Naive thymus-derived CD8-positive, alpha-beta T cell (primary cell): Measurements from ENCODE around the gene GATA3. TPM values are rescaled to one million over a fixed set of nuclear protein-coding genes. Genes with fewer than 3 reads are reported as not detected.

ENCODE experiments used
- ATAC-seq, 2 donors: fragments of 150-1000 bp; cut with Tn5 transposase in 1 of 2; sonication (Bioruptor Pico), chemical (Tn5 transposase) in 1 of 2; 1 replicate in 1 of 2; 2 replicates in 1 of 2; pipeline ENCODE4 v1.10.0; 2021; ENCODE audit warnings: mild to moderate bottlenecking in 2 of 2, moderate library complexity in 2 of 2
- POLR2A ChIA-PET: fragments of 350-600 bp; sonication (Branson Sonifier 250); formaldehyde crosslinking; loops from one replicate; lab custom pipeline; 2021; ENCODE audit warnings: antibody characterized with exemption; lab: Charles Lee
- DNase-seq, 10 donors: peaks; one replicate each; pipeline versions ENCODE4 v3.0.0 to v3.0.0-alpha.2; 2020 to 2022
- H3K27ac Mint-ChIP-seq, 10 donors: one replicate each; pipeline ENCODE4 v1.8.0; 2020 to 2022; ENCODE audit warnings: mild to moderate bottlenecking in 10 of 10, mixed read lengths in 10 of 10, moderate library complexity in 4 of 10, inconsistent platforms in 1 of 10
- H3K27me3 Mint-ChIP-seq, 5 donors: one replicate each; pipeline ENCODE4 v1.8.0; 2021 to 2022; ENCODE audit warnings: mixed read lengths in 5 of 5
- H3K36me3 Mint-ChIP-seq, 3 donors: one replicate each; pipeline ENCODE4 v1.8.0; 2020 to 2022; ENCODE audit warnings: mixed read lengths in 3 of 3, mild to moderate bottlenecking in 2 of 3, inconsistent platforms in 1 of 3
- H3K4me1 Mint-ChIP-seq, 4 donors: one replicate each; pipeline ENCODE4 v1.8.0; 2021 to 2022; ENCODE audit warnings: mixed read lengths in 4 of 4
- H3K4me3 Mint-ChIP-seq, 10 donors: one replicate each; pipeline ENCODE4 v1.8.0; 2020 to 2022; ENCODE audit warnings: mild to moderate bottlenecking in 10 of 10, mixed read lengths in 10 of 10, moderate library complexity in 6 of 10, inconsistent platforms in 1 of 10
- H3K9me3 Mint-ChIP-seq, 9 donors: one replicate each; pipeline ENCODE4 v1.8.0; 2020 to 2022; ENCODE audit warnings: mixed read lengths in 9 of 9, mild to moderate bottlenecking in 3 of 9, inconsistent platforms in 1 of 9, moderate library complexity in 1 of 9
- polyA plus RNA-seq, 3 donors: library from polyadenylated mRNA; unstranded; fragments of 300-500 nt; fragmentation: Illumina TruSeq; gene quantifications; one replicate each; pipeline ENCODE4 v1.2.3, GENCODE V29; 2021
- total RNA-seq, 8 experiments: library from RNA in 2 of 8; stranded (reverse) in 2 of 8; gene quantifications; one replicate each; pipeline ENCODE4 v1.2.3 and lab custom pipeline; 2021 to 2026

Gene GATA3
- total and polyA plus RNA-seq, 5 experiments from 2014 or later: 20.5 to 27.7 (median 23.9) TPM

GRCh38 chr10:8088504-8088903, 34.0 kb downstream of the GATA3 start:
- Mint-ChIP-seq H3K9me3 (no peaks in the 10 kb centered on the region), H3K36me3 (peaks cover 0 to 2% (median 0%) of the 10 kb centered on the region in 3 donors), H3K4me1 (peaks cover 2 to 23% (median 14%) of the 10 kb centered on the region in 4 donors), H3K27me3 (no peaks in the 10 kb centered on the region), H3K4me3 (peak overlapping the region in 5 of 10 donors; percentile 32 to 53 (median 42)), H3K27ac (peak overlapping the region in 5 of 10 donors; percentile 31 to 83 (median 52))
- POLR2A ChIA-PET: no interaction called here
- ATAC-seq (peak; percentile 97 to 99), DNase-seq (peak in 8 of 10 donors; percentile 11 to 67 (median 40))

DNA sequence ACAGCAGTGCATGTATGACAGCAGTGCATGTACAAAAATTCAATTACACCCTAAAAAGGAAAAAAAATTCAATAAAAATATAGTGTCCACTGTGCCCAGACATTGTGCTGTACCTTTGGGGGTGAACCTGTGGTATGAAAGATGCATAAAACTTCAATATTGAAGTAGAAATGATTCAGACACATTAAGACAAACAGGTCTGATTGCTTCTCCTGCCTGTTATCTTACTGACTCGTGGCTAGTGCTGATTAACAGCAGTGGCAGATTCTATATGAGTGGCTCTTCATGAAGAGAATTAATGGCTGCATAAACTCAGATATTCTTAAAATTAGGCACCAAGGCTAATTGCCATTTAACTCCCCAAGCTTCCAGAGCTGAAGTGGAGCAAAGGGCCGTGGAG, 37.9 kb downstream of the GATA3 start:
- ATAC-seq (no peak), DNase-seq (no peak)
- Mint-ChIP-seq H3K27me3 (no peaks in the 10 kb centered on the region), H3K9me3 (peaks cover 0 to 8% (median 0%) of the 10 kb centered on the region in 9 donors), H3K4me1 (peaks cover 5 to 21% (median 13%) of the 10 kb centered on the region in 4 donors), H3K4me3 (no peak overlapping the region), H3K36me3 (peaks cover 0 to 1% (median 0%) of the 10 kb centered on the region in 3 donors), H3K27ac (no peak overlapping the region)
- POLR2A ChIA-PET: no interaction called here

DNA sequence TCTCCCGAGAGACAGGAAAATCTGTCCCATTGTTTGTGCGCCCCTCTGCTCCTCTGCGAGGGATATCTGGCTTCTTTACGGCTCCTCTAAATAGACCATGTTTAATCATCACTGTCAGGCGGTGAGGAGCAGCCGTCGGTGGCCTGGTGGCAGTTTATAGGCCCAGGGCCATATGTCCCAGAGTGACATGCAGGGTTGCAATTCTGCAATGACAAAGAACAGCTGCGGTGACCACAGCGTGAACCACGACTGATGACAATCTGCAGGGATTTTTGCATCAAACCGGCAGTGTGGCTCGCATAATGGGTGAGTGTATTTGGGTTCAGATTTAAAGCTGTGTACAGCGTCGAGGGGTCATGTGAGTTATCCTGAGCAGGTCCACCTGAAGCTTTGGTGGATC, 41.5 kb downstream of the GATA3 start:
- Mint-ChIP-seq H3K4me3 (no peak overlapping the region), H3K27me3 (no peaks in the 10 kb centered on the region), H3K4me1 (peaks cover 0 to 7% (median 1%) of the 10 kb centered on the region in 4 donors), H3K9me3 (peaks cover 0 to 8% (median 0%) of the 10 kb centered on the region in 9 donors), H3K36me3 (peaks cover 0 to 4% (median 1%) of the 10 kb centered on the region in 3 donors), H3K27ac (no peak overlapping the region)
- no peak for DNase-seq
- POLR2A ChIA-PET: no interaction called here
- ATAC-seq: no peak

DNA sequence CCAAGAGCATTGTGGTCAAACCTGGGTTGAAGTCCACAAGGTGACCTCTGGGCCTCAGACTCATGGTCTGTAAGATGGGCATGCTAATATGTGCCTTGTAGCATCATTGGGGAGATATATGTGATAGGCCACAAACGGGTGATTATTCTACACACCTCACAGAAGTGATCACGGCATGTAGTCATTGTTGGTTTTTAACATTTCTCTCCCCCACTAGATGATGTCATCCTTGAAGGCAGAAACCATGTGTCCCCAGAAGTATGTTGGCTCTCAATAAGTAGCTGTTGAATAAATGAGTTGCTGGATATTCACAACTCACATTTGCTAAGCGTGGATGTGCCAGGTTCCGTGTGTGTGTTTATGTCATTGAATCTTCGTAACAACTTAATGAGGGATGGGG, 42.4 kb downstream of the GATA3 start:
- H3K27me3 Mint-ChIP-seq: no peaks in the 10 kb centered on the region
- H3K36me3 Mint-ChIP-seq: peaks cover 0 to 4% (median 1%) of the 10 kb centered on the region in 3 donors
- POLR2A ChIA-PET: no interaction called here
- no peak overlapping the region for H3K27ac Mint-ChIP-seq
- H3K4me1 Mint-ChIP-seq: peaks cover 0 to 7% (median 1%) of the 10 kb centered on the region in 4 donors
- H3K4me3 Mint-ChIP-seq: no peak overlapping the region
- ATAC-seq (no peak), DNase-seq (no peak)
- peaks cover 0 to 8% (median 0%) of the 10 kb centered on the region in 9 donors for H3K9me3 Mint-ChIP-seq

- Mint-ChIP-seq H3K36me3 (peaks cover 0 to 4% (median 1%) of the 10 kb centered on the region in 3 donors), H3K27ac (no peak overlapping the region), H3K9me3 (no peaks in the 10 kb centered on the region), H3K4me1 (peaks cover 0 to 7% (median 3%) of the 10 kb centered on the region in 4 donors), H3K4me3 (no peak overlapping the region), H3K27me3 (no peaks in the 10 kb centered on the region)
- ATAC-seq: no peak
- no peak for DNase-seq
- POLR2A ChIA-PET: no interaction called here
These were observed 45.9 kb downstream of the GATA3 start for GRCh38 chr10:8100366-8100765.

DNA sequence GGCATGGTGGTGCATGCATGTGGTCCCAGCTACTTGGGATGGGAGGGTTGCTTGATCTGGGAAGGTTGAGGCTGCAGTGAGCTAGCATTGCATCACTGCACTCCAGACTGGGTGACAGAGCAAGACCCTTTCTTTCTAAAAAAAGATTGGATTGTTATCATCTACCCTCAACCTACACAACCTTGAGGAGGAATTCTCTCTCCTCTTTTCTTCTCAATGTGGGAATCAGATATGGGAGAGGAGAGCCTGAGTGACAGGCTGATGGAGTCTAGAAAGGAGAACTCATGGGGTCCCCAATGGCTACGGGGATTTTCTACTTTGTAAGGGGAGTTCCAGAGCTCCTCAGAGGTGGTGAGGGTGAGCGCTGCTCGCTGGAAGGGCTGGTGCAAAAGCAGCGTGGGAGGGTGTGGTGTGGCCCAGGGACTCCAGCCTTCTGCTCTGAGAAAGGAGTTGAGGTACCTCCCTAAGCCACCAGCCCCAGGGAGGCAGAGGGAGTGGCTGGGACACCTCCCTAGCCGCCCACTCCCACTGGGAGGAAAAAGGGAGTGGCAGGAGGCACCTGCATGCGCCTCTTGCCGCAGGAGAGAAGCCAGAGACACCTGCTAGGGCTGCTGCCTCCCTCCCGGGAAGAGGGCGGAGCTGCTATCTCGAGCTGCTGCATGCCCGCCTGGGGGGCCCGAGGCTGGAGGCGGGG, 48.4 kb downstream of the GATA3 start:
- Mint-ChIP-seq H3K27me3 (peaks cover 0 to 2% (median 0%) of the 10 kb centered on the region in 5 donors), H3K4me1 (peaks cover 0 to 7% (median 4%) of the 10 kb centered on the region in 4 donors), H3K4me3 (no peak overlapping the region), H3K27ac (peak overlapping the region in 2 of 10 donors; percentile 53 to 84), H3K9me3 (no peaks in the 10 kb centered on the region), H3K36me3 (peaks cover 0 to 4% (median 0%) of the 10 kb centered on the region in 3 donors)
- POLR2A ChIA-PET: interaction anchor here (0.7 kb wide), 1 partner anchor 48 kb away, joined by 4 read pairs; no protein-coding TSS in a partner anchor
- peak in 1 of 2 donors; percentile 35 for ATAC-seq
- DNase-seq: no peak

DNA sequence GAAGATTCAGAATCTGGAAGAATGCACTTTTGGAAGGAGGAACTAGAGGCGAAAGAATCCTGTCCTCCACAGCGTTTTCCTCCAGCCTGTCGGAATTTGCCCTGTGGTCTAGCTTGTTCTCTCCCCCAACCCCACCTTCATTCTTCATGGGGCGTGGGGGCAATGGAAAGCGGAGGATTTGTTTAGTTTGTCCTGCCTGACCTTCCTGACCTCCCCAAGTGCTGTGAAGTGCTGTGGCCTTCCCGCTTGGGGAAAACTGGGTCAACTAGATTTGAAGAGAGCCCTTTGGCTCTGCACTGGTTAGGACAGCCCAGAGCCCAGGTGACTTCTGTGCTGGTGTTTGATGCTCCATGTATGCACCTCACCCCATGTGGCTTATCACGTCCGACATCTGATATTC, 49.1 kb downstream of the GATA3 start:
- Mint-ChIP-seq H3K27ac (peak overlapping the region in 1 of 10 donors; percentile 80), H3K9me3 (no peaks in the 10 kb centered on the region), H3K36me3 (no peaks in the 10 kb centered on the region), H3K4me3 (no peak overlapping the region), H3K4me1 (peaks cover 0 to 7% (median 4%) of the 10 kb centered on the region in 4 donors), H3K27me3 (peaks cover 0 to 2% (median 0%) of the 10 kb centered on the region in 5 donors)
- POLR2A ChIA-PET: no interaction called here
- DNase-seq: no peak
- ATAC-seq: no peak

GRCh38 chr10:8104005-8104404, 49.5 kb downstream of the GATA3 start:
- Mint-ChIP-seq H3K4me3 (no peak overlapping the region), H3K27ac (peak overlapping the region in 1 of 10 donors; percentile 41), H3K9me3 (no peaks in the 10 kb centered on the region), H3K4me1 (peaks cover 0 to 7% (median 4%) of the 10 kb centered on the region in 4 donors), H3K27me3 (peaks cover 0 to 2% (median 0%) of the 10 kb centered on the region in 5 donors), H3K36me3 (no peaks in the 10 kb centered on the region)
- DNase-seq: no peak
- no peak for ATAC-seq
- POLR2A ChIA-PET: no interaction called here

DNA sequence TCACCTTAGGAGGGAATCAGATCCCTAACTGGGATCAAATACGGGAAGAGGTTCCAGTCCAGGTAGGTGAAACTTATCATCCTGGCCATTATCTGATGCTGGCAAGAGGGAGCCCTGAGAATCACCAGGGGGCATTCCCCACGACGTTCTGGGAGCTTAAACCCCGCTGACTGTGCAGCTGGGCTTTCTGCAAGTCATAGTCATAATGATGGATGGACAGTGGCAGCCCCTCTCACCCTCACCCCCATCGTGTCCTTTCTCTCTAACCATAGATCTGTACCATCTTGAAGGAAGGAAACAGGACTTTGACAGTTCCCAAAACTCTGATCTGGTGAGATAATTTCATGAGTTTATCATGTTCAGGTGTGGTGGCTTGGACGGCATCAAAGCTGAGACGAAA, 50.2 kb downstream of the GATA3 start:
- H3K27me3 Mint-ChIP-seq: peaks cover 0 to 2% (median 0%) of the 10 kb centered on the region in 5 donors
- H3K4me1 Mint-ChIP-seq: peaks cover 0 to 7% (median 4%) of the 10 kb centered on the region in 4 donors
- H3K36me3 Mint-ChIP-seq: no peaks in the 10 kb centered on the region
- no peak for ATAC-seq
- POLR2A ChIA-PET: no interaction called here
- no peaks in the 10 kb centered on the region for H3K9me3 Mint-ChIP-seq
- H3K4me3 Mint-ChIP-seq: no peak overlapping the region
- H3K27ac Mint-ChIP-seq: no peak overlapping the region
- DNase-seq: no peak

DNA sequence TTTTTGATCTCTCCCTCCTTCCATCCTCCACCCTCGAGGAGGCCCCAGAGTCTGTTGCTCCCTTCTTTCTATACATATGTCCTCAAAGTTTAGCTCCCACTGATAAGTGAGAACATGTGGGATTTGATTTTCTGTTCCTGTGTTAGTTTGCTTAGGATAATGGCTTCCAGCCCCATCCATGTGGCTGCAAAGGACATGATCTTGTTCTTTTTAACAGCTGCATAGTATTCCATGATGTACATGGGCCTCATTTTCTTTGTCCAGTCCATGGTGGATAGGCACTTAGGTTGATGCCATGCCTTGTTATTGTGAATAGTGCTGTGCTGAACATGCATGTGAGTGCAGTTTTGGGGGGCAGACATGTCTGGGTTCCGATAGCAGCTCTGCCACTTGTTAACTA, 51.4 kb downstream of the GATA3 start:
- Mint-ChIP-seq H3K9me3 (no peaks in the 10 kb centered on the region), H3K4me3 (no peak overlapping the region)

DNA sequence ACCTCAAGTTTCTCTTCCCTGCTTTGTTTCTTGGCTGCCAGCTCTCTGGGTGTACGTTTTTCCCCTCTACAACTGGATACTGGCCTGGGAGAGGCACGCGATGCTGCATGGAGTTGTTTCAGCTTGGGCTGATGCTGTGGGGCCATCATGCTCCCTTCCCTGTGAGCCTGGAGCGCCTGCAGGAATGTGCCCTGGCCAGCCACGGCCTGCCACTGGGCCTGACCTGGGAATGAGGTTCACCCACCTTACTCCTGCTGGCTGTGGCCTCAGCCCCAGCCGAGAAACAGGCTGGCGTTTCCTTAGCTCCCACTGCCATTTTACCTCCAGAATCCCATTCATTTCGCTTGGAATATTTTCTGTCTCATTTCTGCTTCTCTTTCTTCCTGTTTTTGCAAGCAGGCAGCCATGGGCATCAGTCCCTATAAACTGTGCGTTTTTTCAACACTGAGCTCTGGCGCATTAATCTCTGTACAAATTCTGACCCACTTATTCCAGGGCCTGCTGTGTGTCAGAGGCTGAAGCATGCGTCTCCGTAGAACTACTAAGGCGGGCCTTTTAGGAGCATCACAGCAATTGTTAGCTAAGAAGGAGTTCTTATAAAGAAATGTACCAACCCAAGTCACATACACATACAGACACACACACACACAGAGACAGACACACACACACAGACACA, 57.9 kb downstream of the GATA3 start:
- no peak for ATAC-seq
- POLR2A ChIA-PET: interaction anchor here (0.8 to 0.9 kb wide), 2 partner anchors 37 to 44 kb away, joined by 4 read pairs; no protein-coding TSS in a partner anchor
- Mint-ChIP-seq H3K9me3 (no peaks in the 10 kb centered on the region), H3K4me3 (no peak overlapping the region), H3K27me3 (no peaks in the 10 kb centered on the region), H3K4me1 (peaks cover 0 to 6% (median 0%) of the 10 kb centered on the region in 4 donors), H3K36me3 (no peaks in the 10 kb centered on the region), H3K27ac (no peak overlapping the region)
- no peak for DNase-seq

More for the DNA sequence above, 51.4 kb downstream of the GATA3 start:
- Mint-ChIP-seq H3K27me3 (peaks cover 0 to 2% (median 0%) of the 10 kb centered on the region in 5 donors), H3K27ac (no peak overlapping the region), H3K36me3 (no peaks in the 10 kb centered on the region), H3K4me1 (peaks cover 0 to 7% (median 4%) of the 10 kb centered on the region in 4 donors)
- ATAC-seq: no peak
- no peak for DNase-seq
- POLR2A ChIA-PET: no interaction called here

DNA sequence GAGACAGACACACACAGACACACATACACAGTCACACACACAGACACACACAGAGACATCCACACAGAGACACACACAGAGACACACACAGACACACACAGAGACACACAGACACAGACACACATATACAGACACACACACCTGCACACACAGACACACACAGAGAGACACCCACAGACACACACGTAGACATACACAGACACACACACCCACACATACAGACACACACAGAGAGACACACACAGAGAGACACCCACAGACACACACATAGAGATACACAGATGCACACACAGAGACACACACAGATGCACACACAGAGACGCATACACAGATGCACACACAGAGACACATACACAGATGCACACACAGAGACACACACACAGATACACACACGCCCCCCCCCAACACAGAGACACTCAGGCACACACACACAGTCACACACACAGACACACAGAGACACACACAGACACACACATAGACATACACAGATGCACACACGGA, 58.5 kb downstream of the GATA3 start:
- ATAC-seq (no peak), DNase-seq (no peak)
- POLR2A ChIA-PET: interaction anchor here (0.8 kb wide), 1 partner anchor 37 kb away, joined by 4 read pairs; no protein-coding TSS in a partner anchor
- no peak overlapping the region for H3K27ac Mint-ChIP-seq
- H3K27me3 Mint-ChIP-seq: no peaks in the 10 kb centered on the region
- no peaks in the 10 kb centered on the region for H3K9me3 Mint-ChIP-seq
- peaks cover 0 to 4% (median 0%) of the 10 kb centered on the region in 4 donors for H3K4me1 Mint-ChIP-seq
- no peak overlapping the region for H3K4me3 Mint-ChIP-seq
- no peaks in the 10 kb centered on the region for H3K36me3 Mint-ChIP-seq

DNA sequence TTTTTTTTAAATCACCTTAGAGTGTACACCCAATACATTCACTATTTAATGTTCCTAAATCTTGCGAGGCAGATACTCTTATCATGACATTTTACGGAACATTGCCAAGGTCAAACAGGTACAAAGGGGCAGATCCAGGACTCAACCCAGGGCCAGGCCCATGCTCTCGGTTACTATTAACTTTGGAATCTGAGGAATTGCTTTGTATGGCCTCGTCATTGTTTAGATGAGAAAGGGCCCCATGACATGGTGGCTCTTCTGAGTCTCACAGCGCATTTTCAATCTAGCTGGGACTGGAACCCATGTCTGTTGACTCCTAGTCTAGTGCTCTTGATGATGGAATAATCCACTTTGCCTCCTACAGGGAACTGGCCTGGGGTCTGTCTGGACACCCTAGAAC, 59.1 kb downstream of the GATA3 start:
- Mint-ChIP-seq H3K9me3 (no peaks in the 10 kb centered on the region), H3K27ac (no peak overlapping the region), H3K4me3 (no peak overlapping the region), H3K4me1 (peaks cover 0 to 4% (median 0%) of the 10 kb centered on the region in 4 donors), H3K36me3 (no peaks in the 10 kb centered on the region), H3K27me3 (no peaks in the 10 kb centered on the region)
- DNase-seq (no peak), ATAC-seq (no peak)
- POLR2A ChIA-PET: no interaction called here
